A204.1 (cell line): ENCODE data around the gene MYO3A.
"Not testable (repeated sequence)": the region's sequence is repeated elsewhere in the genome, so short reads cannot be mapped to it uniquely, and the experiment has no call there.

Experiments used
- FAIRE-seq: peaks from 2 replicates; lab custom pipeline; 2012; peaks lifted over from hg19 to GRCh38; lab: Jason Lieb, UNC

Gene MYO3A

GRCh38 chr10:25988583-25988982 is 54.6 kb downstream of the MYO3A start:
- FAIRE-seq: no peak

GRCh38 chr10:25989951-25990350 is 55.9 kb downstream of the MYO3A start:
- FAIRE-seq: no peak

- FAIRE-seq: no peak
Measured at GRCh38 chr10:25999295-25999981, 65.4 kb downstream of the MYO3A start.

- no peak for FAIRE-seq
Measured at GRCh38 chr10:26000971-26001370, 66.9 kb downstream of the MYO3A start.

GRCh38 chr10:26002466-26002865 is 68.4 kb downstream of the MYO3A start:
- FAIRE-seq: not testable (repeated sequence)

- FAIRE-seq: no peak
Measured at GRCh38 chr10:26015092-26015491, 81.1 kb downstream of the MYO3A start.

GRCh38 chr10:26022831-26023230 is 88.8 kb downstream of the MYO3A start:
- no peak for FAIRE-seq

- no peak for FAIRE-seq
Measured at GRCh38 chr10:26024303-26024702, 90.3 kb downstream of the MYO3A start.

GRCh38 chr10:26025523-26025922 is 91.5 kb downstream of the MYO3A start:
- no peak for FAIRE-seq

- no peak for FAIRE-seq
Measured at GRCh38 chr10:26029858-26030257, 95.8 kb downstream of the MYO3A start.

GRCh38 chr10:26031300-26031699 is 97.3 kb downstream of the MYO3A start:
- FAIRE-seq: no peak

GRCh38 chr10:26043469-26043868 is 109.4 kb downstream of the MYO3A start:
- FAIRE-seq: no peak

- no peak for FAIRE-seq
Measured at GRCh38 chr10:26044141-26044749, 110.2 kb downstream of the MYO3A start.

GRCh38 chr10:26046073-26046700 is 112.2 kb downstream of the MYO3A start:
- FAIRE-seq: no peak

- no peak for FAIRE-seq
Measured at GRCh38 chr10:26048756-26049155, 114.7 kb downstream of the MYO3A start.

GRCh38 chr10:26052326-26052725 is 118.3 kb downstream of the MYO3A start:
- FAIRE-seq: no peak

GRCh38 chr10:26057466-26057865 is 123.4 kb downstream of the MYO3A start:
- no peak for FAIRE-seq

- FAIRE-seq: no peak
Measured at GRCh38 chr10:26064106-26064505, 130.1 kb downstream of the MYO3A start.

- FAIRE-seq: no peak
Measured at GRCh38 chr10:26067680-26068079, 133.7 kb downstream of the MYO3A start.

- not testable (repeated sequence) for FAIRE-seq
Measured at GRCh38 chr10:26080971-26081370, 146.9 kb downstream of the MYO3A start.

GRCh38 chr10:26081459-26081858 is 147.4 kb downstream of the MYO3A start:
- no peak for FAIRE-seq

GRCh38 chr10:26085549-26085948 is 151.5 kb downstream of the MYO3A start:
- no peak for FAIRE-seq

GRCh38 chr10:26087666-26088065 is 153.6 kb downstream of the MYO3A start:
- no peak for FAIRE-seq

- FAIRE-seq: no peak
Measured at GRCh38 chr10:26090026-26090425, 156.0 kb downstream of the MYO3A start.
